Tibial artery (tissue), 4 donors: ENCODE data around the gene CROT.

Experiments used
- DNase-seq, 2 donors: peaks; one replicate each; pipeline ENCODE4 v3.0.0-alpha.2; 2019
- H3K27ac ChIP-seq, 2 donors: fragments of 200-600 bp; sonication (generic) in 1 of 2; 1 replicate in 1 of 2; 2 replicates in 1 of 2; pipeline ENCODE4 v1.5.1; 2018 to 2019; ENCODE audit warnings: mild to moderate bottlenecking in 1 of 2
- H3K27me3 ChIP-seq, 2 donors: fragments of 200-600 bp; sonication (generic) in 1 of 2; one replicate each; pipeline versions ENCODE4 v1.5.1 to v1.6.0; 2016 to 2019
- H3K36me3 ChIP-seq, 3 donors: fragments of 200-600 bp; sonication (generic) in 2 of 3; one replicate each; pipeline ENCODE4 v1.5.1; 2016 to 2019; ENCODE audit warnings: mild to moderate bottlenecking in 2 of 3
- H3K4me1 ChIP-seq, 4 donors: fragments of 200-600 bp; sonication (generic) in 2 of 4; 1 replicate in 3 of 4; 2 replicates in 1 of 4; pipeline ENCODE4 v1.5.1; 2016 to 2019
- H3K4me3 ChIP-seq, 2 donors: fragments of 200-600 bp; sonication (generic) in 1 of 2; 1 replicate in 1 of 2; 2 replicates in 1 of 2; pipeline ENCODE4 v1.5.1; 2018 to 2019; ENCODE audit warnings: mild to moderate bottlenecking in 2 of 2
- H3K9me3 ChIP-seq, 3 donors: fragments of 200-600 bp; sonication (generic) in 1 of 3; one replicate each; pipeline ENCODE4 v1.5.1; 2016 to 2019
- intact Hi-C: fragments of 100-400 bp; cut with DNase I; formaldehyde crosslinking; loops from one replicate; pipeline ENCODE4 v1.15.0; 2023; ENCODE audit warnings: low total_unique reads
- TF ChIP-seq, protein P1 (sequence below), 2 experiments: fragments of 200-600 bp in 1 of 2; fragments of 450-650 bp in 1 of 2; IDR thresholded peaks; one replicate each; pipeline ENCODE4 v1.5.1; 2017 to 2019; ENCODE audit warnings: antibody characterized with exemption in 2 of 2, mild to moderate bottlenecking in 1 of 2, moderate library complexity in 1 of 2

CROT gene

DNA sequence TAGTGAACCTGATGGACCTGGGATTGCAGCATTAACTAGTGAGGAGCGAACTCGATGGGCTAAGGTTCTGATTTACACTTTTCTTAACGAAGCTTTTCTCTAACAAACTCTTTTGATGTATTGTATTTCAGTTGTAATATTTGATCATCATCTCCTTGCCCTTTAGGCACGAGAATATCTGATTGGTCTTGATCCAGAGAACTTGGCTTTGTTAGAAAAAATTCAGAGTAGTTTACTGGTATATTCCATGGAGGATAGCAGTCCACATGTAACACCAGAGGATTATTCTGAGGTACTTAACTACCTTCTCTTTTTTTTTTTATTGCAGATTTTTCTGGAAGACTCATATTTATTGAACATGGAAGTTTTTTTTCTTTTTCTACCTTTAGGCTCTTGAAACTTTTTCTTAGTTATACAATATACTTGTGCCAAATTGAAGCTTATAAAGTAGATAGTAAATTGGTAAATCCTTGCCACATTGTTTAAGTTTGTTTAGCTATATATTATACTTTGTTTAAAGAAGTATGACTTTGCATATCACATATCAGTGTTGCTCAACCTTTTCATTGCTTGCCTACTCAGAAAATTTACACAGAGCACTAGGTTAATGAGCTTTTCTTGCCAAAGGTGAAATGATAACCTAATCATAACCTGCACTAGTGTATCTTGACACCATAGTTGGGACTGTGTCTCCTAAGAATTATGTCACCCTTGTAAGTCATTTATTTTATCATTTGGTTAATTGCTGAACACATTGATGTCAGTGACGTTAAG lies 30.4 kb downstream of the CROT start:
- TF ChIP-seq, protein P1, sequence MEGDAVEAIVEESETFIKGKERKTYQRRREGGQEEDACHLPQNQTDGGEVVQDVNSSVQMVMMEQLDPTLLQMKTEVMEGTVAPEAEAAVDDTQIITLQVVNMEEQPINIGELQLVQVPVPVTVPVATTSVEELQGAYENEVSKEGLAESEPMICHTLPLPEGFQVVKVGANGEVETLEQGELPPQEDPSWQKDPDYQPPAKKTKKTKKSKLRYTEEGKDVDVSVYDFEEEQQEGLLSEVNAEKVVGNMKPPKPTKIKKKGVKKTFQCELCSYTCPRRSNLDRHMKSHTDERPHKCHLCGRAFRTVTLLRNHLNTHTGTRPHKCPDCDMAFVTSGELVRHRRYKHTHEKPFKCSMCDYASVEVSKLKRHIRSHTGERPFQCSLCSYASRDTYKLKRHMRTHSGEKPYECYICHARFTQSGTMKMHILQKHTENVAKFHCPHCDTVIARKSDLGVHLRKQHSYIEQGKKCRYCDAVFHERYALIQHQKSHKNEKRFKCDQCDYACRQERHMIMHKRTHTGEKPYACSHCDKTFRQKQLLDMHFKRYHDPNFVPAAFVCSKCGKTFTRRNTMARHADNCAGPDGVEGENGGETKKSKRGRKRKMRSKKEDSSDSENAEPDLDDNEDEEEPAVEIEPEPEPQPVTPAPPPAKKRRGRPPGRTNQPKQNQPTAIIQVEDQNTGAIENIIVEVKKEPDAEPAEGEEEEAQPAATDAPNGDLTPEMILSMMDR (IDR thresholded peaks at IDR 0.05), result no peak
- Histone ChIP-seq H3K4me3 (no peak overlapping the region), H3K36me3 (peaks cover 9 to 19% (median 15%) of the 10 kb centered on the region in 3 donors), H3K9me3 (no peaks in the 10 kb centered on the region), H3K27ac (no peak overlapping the region), H3K4me1 (no peaks in the 10 kb centered on the region), H3K27me3 (no peaks in the 10 kb centered on the region)
- intact Hi-C loops, result no loop called here
- no peak for DNase-seq

GRCh38 chr7:87380905-87381304 lies 35.4 kb downstream of the CROT start:
- Histone ChIP-seq H3K36me3 (peaks cover 38 to 53% (median 44%) of the 10 kb centered on the region in 3 donors), H3K27me3 (no peaks in the 10 kb centered on the region), H3K27ac (no peak overlapping the region), H3K9me3 (no peaks in the 10 kb centered on the region), H3K4me1 (no peaks in the 10 kb centered on the region), H3K4me3 (no peak overlapping the region)
- intact Hi-C loops, result no loop called here
- TF ChIP-seq, protein P1 (IDR thresholded peaks at IDR 0.05), result no peak
- no peak for DNase-seq

DNA sequence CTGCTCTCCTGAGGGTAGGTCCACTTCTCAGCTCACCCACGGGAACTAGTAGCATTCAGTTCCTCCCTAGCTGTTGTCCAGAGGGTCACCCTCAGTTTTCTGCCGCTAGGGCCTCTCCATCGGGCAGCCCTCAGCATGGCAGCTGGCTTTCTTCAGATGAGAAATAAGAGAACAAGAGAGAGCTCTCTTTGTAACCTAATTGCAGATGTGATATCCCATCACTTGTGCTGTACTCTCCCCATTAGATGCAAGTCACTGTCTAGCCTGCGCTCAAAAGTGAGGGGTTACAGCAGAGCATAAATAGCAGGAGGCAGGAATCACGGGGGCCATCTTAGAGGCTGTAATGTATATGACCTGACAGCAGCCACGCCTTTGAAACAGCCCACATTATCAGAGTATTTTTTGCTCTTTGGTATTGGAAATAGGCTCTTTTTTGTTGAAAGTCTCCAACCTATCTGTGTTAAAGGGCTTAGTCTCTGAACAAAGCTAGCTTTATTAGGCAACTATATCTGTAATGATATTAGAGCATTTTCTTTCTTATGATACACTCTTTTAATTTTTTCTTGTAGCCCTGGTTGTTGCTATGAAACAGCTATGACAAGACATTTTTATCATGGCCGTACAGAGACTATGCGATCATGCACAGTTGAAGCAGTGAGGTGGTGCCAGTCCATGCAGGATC lies 45.7 kb downstream of the CROT start:
- TF ChIP-seq, protein P1 (IDR thresholded peaks at IDR 0.05), result no peak
- Histone ChIP-seq H3K27me3 (no peaks in the 10 kb centered on the region), H3K27ac (no peak overlapping the region), H3K36me3 (peaks cover 52 to 68% (median 55%) of the 10 kb centered on the region in 3 donors), H3K9me3 (no peaks in the 10 kb centered on the region), H3K4me1 (no peaks in the 10 kb centered on the region), H3K4me3 (no peak overlapping the region)
- DNase-seq, result no peak
- intact Hi-C loops, result no loop called here

- peaks cover 23 to 64% (median 45%) of the 10 kb centered on the region in 3 donors for H3K36me3 ChIP-seq
- intact Hi-C loops, result no loop called here
- TF ChIP-seq, protein P1 (IDR thresholded peaks at IDR 0.05), result no peak
- H3K4me1 ChIP-seq, result no peaks in the 10 kb centered on the region
- H3K4me3 ChIP-seq, result no peak overlapping the region
- no peaks in the 10 kb centered on the region for H3K9me3 ChIP-seq
- no peaks in the 10 kb centered on the region for H3K27me3 ChIP-seq
- H3K27ac ChIP-seq, result no peak overlapping the region
- DNase-seq, result no peak
Observed at GRCh38 chr7:87395442-87396020, 50.1 kb downstream of the CROT start.

GRCh38 chr7:87398446-87398845 lies 53.0 kb downstream of the CROT start:
- no peak overlapping the region for H3K27ac ChIP-seq
- H3K4me1 ChIP-seq, result no peaks in the 10 kb centered on the region
- DNase-seq, result no peak
- TF ChIP-seq, protein P1 (IDR thresholded peaks at IDR 0.05), result no peak
- no peak overlapping the region for H3K4me3 ChIP-seq
- intact Hi-C loops, result no loop called here
- H3K9me3 ChIP-seq, result no peaks in the 10 kb centered on the region
- no peaks in the 10 kb centered on the region for H3K27me3 ChIP-seq
- H3K36me3 ChIP-seq, result peaks cover 10 to 37% (median 28%) of the 10 kb centered on the region in 3 donors
